Stimulated activated naive CD8-positive, alpha-beta T cell treated with anti-CD3 and anti-CD28 coated beads, Interleukin-15, Interleukin-2, amounts not matched to agents 100 U/mL and 50 U/mL, for 24 hours (primary cell): ENCODE measurements around the gene RSPH4A.
"Not testable (repeated sequence)": the region's sequence is repeated elsewhere in the genome, so short reads cannot be mapped to it uniquely, and the experiment has no call there.

Experiments used
- ATAC-seq: fragments of 150-1000 bp; cut with Tn5 transposase; one replicate; pipeline ENCODE4 v1.10.0; 2021
- DNase-seq: peaks from one replicate; pipeline ENCODE4 v3.0.0; 2021

The RSPH4A gene

DNA sequence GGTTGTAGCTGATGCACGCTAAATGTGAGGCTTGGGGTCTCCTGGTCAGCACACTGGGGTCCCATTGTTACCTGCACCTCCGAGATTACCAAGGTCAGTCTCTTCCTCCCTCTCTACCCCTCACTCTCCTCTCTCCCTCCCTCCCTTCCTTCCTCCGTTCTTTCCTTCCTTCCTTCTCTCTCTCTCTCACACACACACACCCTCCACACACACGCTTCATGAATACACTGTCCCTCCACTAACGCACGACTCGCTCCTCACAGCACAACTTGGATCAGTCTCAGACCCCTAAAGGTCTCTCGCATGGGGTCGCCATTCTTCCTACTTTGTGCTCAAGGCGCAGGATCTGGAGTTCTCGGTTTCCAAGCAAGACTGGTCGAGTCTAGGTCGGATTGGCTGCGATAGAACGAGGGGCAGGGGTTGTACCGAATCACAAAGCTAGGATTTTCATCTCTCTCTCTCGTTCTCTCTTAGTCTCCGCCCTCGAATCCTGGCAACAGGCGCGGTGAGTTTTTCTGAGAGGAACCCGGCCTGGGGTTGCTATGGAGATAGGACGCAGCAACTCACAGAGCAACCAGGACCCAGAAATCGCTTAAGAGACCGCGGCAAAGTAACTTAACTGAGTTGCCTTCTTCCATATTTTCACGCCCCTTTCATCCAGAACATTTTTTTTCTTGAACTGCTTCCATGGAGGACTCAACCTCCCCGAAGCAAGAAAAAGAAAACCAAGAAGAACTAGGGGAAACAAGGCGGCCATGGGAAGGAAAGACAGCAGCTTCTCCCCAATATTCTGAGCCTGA, at the start of gene RSPH4A:
RSPH4A (plus strand) TSS at position 543 of the 800 bp plus-strand sequence; CDS start at position 688, 145 bp downstream.
- ATAC-seq (peak; percentile 97), DNase-seq (peak; percentile 71)

- ATAC-seq (no peak), DNase-seq (no peak)
These were observed 48.2 kb upstream of the RSPH4A start for GRCh38 chr6:116568111-116568510.

- ATAC-seq = no peak
- no peak for DNase-seq
These were observed 47.2 kb upstream of the RSPH4A start for GRCh38 chr6:116568821-116569755.

DNA sequence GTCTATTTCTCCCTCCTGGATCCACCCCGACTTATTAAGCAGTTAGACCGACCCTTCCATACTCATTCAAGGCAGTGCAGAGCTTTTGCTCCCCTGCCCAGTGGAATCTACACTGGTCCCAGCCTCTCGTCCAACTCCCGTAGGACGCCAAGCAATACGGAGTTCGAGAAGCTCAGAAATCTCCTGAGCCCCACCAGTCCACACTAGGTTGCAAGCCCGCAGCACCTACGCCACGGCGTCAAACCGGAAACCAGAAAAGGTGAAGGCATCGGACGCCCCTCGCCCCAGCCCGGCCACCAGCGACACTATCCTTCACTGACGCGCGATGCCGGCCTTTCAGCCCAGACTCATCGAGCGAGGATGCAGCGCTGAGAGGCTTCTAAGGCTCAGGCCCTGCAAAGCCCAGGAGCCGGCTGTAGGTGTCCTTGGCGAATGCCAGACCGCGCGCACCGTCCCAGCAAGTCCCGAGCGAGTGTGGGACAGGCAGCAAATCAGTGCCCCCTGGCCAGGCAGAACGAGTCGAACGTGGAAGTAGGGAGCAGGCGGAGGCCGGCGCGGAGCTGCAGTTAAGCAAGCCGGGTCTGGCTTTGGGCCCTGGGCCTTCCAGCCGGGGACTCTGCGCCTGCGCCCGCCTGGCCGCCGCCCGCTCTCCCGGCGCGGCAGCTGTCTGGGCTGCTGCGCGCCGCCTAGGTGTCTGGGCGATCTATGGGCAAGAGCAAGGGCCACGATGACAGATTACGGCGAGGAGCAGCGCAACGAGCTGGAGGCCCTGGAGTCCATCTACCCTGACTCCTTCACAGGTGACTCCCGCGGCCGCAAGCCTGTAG, 45.2 kb upstream of the RSPH4A start, which contains the start of gene RWDD1:
RWDD1 (plus strand) TSS at position 649 of the 827 bp plus-strand sequence; CDS start at position 728, 79 bp downstream.
- ATAC-seq (peak; percentile 98), DNase-seq (peak; percentile 97)

GRCh38 chr6:116571683-116572000, 44.6 kb upstream of the RSPH4A start:
- no peak for ATAC-seq
- DNase-seq = no peak

DNA sequence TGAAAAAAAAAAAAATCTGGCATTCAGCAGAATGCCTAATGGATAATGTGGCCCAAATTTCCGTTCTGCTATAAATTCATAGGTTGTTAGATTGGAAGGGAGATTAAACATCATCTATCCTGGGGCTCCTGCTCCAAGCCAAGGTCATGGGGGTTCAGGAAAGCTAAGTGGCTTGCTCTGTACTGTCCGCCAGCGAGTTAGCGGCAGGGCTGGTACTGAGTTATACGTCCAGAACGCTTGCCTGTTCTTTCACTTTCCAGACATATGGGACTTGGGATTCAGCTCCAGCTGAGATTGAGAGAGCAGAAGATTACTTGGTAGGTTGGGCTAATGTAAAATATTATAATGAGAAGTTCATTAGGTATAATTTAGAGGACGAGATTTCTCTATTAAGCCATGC, 44.1 kb upstream of the RSPH4A start:
- ATAC-seq (no peak), DNase-seq (peak; percentile 29)

GRCh38 chr6:116575227-116575626, 41.1 kb upstream of the RSPH4A start:
- ATAC-seq (no peak), DNase-seq (no peak)

- DNase-seq (no peak), ATAC-seq (no peak)
These were observed 38.8 kb upstream of the RSPH4A start for GRCh38 chr6:116577486-116577885.

DNA sequence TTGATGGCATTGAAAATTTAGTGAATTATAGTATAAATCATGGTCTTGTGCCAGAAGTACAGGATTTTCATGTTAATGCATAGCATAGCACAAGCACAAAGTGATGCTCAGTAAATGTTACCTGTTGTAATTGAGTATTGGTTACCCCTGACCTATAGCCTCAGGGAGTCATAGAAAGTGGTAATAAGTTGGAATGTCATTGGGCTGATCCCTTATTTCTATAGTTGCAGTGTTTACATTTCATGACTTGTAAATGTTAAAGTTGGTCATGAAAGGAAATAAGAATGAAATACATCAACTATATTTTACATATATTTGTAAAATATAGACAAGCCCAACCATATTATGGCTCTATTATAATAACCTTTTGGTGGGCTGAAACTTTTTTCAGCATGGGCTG, 37.9 kb upstream of the RSPH4A start:
- DNase-seq (no peak), ATAC-seq (no peak)

DNA sequence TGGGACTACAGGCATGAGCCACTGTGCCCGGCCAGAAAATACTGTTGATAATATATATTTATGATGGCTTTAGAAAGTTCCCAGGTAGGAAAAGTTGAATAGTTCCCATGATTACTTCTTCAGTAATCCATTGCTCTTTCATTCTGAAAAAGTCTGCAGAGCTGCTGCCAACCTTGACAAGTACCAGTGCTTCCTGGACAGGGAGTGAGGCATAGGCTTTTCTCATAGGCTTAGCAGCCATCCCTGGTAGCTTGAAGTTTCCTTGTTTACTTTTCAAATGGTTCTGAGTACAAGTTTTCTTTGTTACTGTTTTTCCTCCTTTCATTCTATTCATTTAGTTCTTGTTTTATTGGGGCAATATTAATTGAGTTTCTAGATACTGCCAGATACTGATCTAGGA, 37.1 kb upstream of the RSPH4A start:
- ATAC-seq (no peak), DNase-seq (no peak)

- no peak for ATAC-seq
These were observed 36.1 kb upstream of the RSPH4A start for GRCh38 chr6:116580198-116580597.

DNA sequence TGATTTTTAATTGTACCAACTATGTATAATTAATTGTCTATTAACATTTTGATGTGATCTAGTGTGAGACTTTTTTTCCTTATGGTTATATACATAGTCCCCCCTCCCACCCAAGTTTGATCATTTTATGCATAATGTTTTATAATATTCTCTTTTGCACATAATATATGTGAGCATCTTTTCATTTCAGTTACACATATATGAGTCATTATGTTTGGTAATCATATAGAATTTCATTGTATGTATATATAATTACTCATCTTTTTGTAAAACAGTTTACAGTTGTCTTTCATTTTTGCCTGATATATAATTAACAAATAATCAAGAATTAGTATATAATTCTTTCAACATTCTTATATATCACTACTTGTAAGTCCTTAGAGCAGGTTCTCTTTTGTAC, 30.0 kb upstream of the RSPH4A start:
- ATAC-seq (no peak), DNase-seq (no peak)

More at GRCh38 chr6:116580198-116580597, 36.1 kb upstream of the RSPH4A start:
- DNase-seq = no peak

DNA sequence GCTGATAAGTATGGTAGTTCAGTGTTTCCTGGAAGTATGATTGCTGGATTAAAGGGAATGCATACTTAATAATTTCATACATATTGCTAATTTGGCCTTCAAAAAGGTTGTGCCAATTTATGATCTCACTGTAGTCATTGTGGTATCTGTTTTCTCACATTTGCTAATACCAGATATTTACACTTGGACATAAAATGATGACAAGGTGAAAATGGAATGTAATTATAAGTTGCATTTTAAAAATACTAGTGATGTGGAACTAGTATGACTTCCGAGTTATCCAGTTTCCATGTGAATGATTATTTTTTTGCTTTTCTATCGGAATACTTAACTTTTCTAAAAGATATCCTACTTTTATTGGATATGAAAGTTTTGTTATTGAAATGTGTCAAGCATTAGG, 29.5 kb upstream of the RSPH4A start:
- no peak for DNase-seq
- no peak for ATAC-seq

GRCh38 chr6:116595247-116595646, 21.0 kb upstream of the RSPH4A start:
- DNase-seq (no peak), ATAC-seq (no peak)

GRCh38 chr6:116596815-116597214, 19.5 kb upstream of the RSPH4A start:
- DNase-seq = no peak
- no peak for ATAC-seq

DNA sequence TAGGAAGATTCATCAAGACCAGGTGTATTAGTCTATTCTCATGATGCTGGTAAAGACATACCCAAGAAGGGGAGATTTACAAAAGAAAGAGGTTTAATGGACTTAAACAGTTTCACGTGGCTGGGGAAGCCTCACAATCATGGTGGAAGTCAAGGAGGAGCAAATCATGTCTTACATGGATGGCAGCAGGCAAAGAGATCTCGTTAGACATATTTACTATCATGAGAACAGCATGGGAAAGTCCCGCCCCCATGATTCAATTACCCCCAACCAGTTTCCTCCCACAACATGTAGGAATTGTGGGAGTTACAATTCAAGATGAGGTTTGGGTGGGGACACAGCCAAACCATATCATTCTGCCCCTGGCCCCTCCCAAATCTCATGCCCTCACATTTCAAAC, 12.4 kb upstream of the RSPH4A start:
- ATAC-seq, DNase-seq: not testable (repeated sequence)

- DNase-seq, ATAC-seq: not testable (repeated sequence)
These were observed 11.4 kb upstream of the RSPH4A start for GRCh38 chr6:116604868-116605267.

DNA sequence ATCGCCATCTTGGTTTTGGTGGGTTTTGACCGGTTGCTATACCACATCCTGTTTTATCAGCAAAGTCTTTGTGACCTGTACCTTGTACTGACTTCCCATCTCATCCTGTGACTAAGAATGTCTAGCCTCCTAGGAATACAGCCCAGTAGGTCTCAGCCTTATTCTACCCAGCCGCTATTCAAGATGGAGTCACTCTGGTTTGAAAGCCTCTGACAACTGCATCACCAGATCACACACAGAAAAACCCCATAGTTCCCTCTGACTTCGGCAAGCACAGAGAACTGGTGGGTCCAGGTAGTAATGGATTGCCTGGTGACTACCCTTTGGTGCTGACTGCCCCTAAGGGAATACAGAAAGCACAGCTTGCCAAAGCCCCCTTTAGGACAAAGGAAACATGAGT, 10.3 kb upstream of the RSPH4A start:
- DNase-seq = no peak
- ATAC-seq = no peak

DNA sequence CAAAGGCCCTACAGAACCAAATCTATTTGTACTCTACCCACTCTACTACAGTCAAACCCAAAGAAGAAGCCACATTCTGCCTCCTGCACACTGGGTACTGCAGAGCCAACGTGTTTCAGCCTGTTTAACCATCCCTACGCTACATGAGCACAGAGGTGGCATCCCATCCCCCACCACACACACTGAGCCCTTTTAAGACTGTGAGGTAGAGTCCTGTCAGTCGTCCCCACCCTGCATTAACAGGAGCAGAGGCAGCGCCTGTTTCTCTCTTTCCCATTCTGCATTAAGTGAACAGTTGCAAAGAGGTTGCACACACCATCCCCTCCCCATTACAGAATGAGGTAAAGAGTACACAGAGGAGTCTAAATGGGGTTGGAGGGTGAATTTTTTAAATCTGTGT, 5.2 kb upstream of the RSPH4A start:
- DNase-seq = no peak
- no peak for ATAC-seq

DNA sequence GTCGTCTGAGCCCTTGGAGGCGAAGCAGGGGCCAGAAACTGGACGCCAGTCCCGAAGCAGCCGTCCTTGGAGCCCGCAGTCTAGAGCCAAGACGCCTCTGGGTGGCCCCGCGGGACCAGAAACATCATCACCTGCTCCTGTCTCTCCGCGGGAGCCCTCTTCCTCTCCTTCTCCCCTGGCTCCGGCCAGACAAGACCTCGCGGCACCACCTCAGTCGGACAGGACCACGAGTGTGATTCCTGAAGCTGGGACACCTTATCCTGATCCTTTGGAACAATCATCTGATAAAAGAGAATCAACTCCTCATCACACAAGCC, 416 bp downstream of the RSPH4A start:
- peak; percentile 17 for DNase-seq
- peak; percentile 39 for ATAC-seq

DNA sequence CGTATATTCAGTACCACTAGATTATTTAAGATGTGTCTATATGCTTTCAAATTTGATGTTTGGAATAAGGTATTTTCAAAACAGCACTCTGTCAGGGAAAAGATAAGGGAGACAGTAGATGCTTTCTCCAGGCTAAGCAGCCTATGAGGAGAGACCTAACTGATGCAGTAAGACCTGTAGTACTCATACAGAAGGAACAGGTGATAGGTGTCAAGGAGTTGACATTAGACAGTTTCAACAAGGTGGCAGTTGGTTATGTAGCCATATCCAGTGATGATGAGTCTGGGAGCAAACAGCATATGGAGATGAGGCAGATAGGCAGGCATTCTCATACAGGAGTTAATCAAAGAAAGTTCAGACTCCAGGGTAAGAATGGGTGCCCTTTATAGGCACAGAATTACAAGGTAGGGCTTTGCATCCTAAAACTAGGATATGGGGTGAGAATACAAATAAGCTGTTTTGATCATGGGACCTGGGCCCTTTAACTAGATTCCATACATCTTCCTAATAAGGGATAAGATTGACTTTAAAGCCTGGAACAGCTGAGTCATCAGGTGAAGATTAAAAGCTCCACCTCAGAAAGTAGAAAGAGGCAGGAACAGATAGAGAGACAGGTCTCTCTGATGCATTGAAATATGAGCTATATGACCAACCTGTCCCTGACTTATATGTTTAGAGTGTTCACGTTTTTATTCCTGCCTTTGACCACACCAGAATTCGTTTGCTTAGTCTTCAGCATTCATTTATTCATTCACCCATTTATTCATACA, 7.9 kb downstream of the RSPH4A start:
- ATAC-seq = no peak

DNA sequence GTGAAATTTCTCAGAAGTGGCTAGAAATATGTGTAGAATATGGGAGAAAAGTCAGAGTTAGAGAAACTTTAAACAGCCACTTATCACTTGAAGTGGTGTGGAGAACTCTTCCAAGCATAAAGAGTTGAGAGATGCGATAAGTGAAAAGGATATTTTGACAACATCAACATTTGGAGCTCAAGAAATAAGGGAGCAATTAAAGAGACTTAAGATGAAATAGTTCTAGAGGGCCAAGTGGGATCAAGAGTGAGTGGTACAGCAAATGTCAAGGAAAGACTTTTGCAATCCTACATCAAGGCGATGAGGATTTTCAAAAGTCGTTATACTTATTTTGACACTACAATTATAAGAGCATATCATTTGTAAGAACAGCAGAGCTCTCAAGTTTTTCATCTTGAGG, 9.6 kb downstream of the RSPH4A start:
- ATAC-seq (no peak), DNase-seq (no peak)

More for the DNA sequence above, 7.9 kb downstream of the RSPH4A start:
- DNase-seq = no peak
